Measurements from ENCODE around the gene PRRX2.

The PRRX2 gene

GRCh38 chr9:129702589-129703520 lies 37.4 kb downstream of the PRRX2 start:
- H3K4me3 ChIP-seq (replicated peaks in 1 of 2; ENCODE audit: low read depth in 2 of 2, low read length in 2 of 2), result no peak overlapping the region
- no peak for TF ChIP-seq CTCF (IDR thresholded peaks at IDR 0.05; ENCODE audit: low read depth, low read length)
- peak; percentile 36 to 50 for DNase-seq (ENCODE audit: low read depth in 2 of 2)

- no peak overlapping the region for H3K4me3 ChIP-seq (replicated peaks in 1 of 2; ENCODE audit: low read depth in 2 of 2, low read length in 2 of 2)
- TF ChIP-seq CTCF (IDR thresholded peaks at IDR 0.05; ENCODE audit: low read depth, low read length), result no peak
- no peak for DNase-seq (ENCODE audit: low read depth in 2 of 2)
Measured at GRCh38 chr9:129703667-129704355, 38.4 kb downstream of the PRRX2 start.

GRCh38 chr9:129704807-129705206 lies 39.4 kb downstream of the PRRX2 start:
- TF ChIP-seq CTCF (IDR thresholded peaks at IDR 0.05; ENCODE audit: low read depth, low read length), result no peak
- H3K4me3 ChIP-seq (replicated peaks in 1 of 2; ENCODE audit: low read depth in 2 of 2, low read length in 2 of 2), result no peak overlapping the region
- DNase-seq (ENCODE audit: low read depth in 2 of 2), result no peak

- H3K4me3 ChIP-seq (replicated peaks in 1 of 2; ENCODE audit: low read depth in 2 of 2, low read length in 2 of 2), result no peak overlapping the region
- no peak for DNase-seq (ENCODE audit: low read depth in 2 of 2)
- no peak for TF ChIP-seq CTCF (IDR thresholded peaks at IDR 0.05; ENCODE audit: low read depth, low read length)
Measured at GRCh38 chr9:129708793-129709192, 43.3 kb downstream of the PRRX2 start.

GRCh38 chr9:129709438-129710168 lies 44.2 kb downstream of the PRRX2 start:
- no peak overlapping the region for H3K4me3 ChIP-seq (replicated peaks in 1 of 2; ENCODE audit: low read depth in 2 of 2, low read length in 2 of 2)
- no peak for DNase-seq (ENCODE audit: low read depth in 2 of 2)
- no peak for TF ChIP-seq CTCF (IDR thresholded peaks at IDR 0.05; ENCODE audit: low read depth, low read length)

- DNase-seq (ENCODE audit: low read depth in 2 of 2), result no peak
- TF ChIP-seq CTCF (IDR thresholded peaks at IDR 0.05; ENCODE audit: low read depth, low read length), result no peak
- no peak overlapping the region for H3K4me3 ChIP-seq (replicated peaks in 1 of 2; ENCODE audit: low read depth in 2 of 2, low read length in 2 of 2)
Measured at GRCh38 chr9:129710169-129710453, 44.7 kb downstream of the PRRX2 start.
